HG02852 (cell line): Measurements from ENCODE around the gene ATP6V1G1.
"Not testable (repeated sequence)": the region's sequence is repeated elsewhere in the genome, so short reads cannot be mapped to it uniquely, and the experiment has no call there.

Experiments
- ATAC-seq: cut with Tn5 transposase; IDR thresholded peaks from one replicate; pipeline ENCODE4 v1.9.1; 2021; ENCODE audit warnings: mild to moderate bottlenecking, moderate library complexity; ENCODE audit not compliant: unreplicated experiment

The ATP6V1G1 gene

DNA sequence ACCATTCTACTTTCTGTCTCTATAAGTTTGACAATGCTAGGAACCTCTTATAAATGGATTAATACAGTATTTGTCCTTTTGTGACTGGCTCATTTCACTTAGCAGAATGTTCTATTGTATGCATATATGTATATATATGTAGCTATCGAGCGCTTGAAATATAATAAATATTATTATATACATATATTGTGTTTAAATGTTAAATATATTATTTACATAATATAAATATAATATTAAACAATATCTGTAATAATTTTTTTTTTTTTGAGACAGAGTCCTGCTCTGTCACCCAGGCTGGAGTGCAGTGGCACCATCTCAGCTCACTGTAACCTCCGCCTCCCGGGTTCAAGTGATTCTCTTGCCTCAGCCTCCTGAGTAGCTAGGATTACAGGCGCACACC, 9.4 kb upstream of the ATP6V1G1 start:
- not testable (repeated sequence) for ATAC-seq

- ATAC-seq: no peak
Measured at GRCh38 chr9:114580609-114581193, 6.9 kb upstream of the ATP6V1G1 start.

GRCh38 chr9:114583371-114584155, 4.0 kb upstream of the ATP6V1G1 start:
- ATAC-seq: no peak

DNA sequence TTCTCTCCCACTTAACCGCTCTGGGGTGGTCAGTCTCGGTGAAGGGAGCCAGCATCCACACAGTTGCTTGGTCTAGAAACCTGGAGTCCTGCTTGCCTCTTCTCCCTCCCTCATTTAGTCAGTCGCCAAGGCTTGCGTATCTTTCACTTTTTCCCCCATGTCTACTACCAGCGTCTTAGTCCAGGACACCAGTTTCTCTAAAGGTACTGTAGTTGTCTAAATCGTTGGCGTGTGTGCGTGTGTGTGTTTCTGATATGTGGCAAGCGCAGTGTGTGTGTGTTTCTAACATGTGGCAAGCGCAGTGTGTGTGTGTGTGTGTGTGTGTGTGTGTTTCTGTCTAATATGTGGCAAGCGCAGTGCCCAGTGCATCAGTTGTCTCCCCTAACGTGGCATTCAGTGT, 641 bp downstream of the ATP6V1G1 start:
- ATAC-seq: no peak

- ATAC-seq: no peak
Measured at GRCh38 chr9:114588651-114589526, 1.3 kb downstream of the ATP6V1G1 start.

DNA sequence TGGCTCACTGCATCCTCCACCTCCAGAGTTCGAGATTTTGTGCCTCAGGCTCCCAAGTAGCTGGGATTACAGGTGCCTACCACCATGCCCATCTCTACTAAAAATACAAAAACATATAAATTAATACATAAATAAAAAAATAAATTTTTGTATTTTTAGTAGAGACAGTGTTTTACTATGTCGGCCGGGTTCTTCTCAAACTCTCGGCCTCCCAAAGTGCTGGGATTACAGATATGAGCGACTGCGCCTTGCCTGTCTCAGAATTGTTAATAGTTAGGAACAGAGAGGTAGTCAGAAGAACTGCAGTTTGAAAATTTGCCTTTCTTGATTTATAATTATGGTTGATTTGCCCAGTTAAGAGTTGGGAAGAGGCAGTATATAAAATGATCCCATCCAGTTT, 2.8 kb downstream of the ATP6V1G1 start:
- ATAC-seq: no peak

- ATAC-seq: no peak
Measured at GRCh38 chr9:114591291-114591787, 3.8 kb downstream of the ATP6V1G1 start.

DNA sequence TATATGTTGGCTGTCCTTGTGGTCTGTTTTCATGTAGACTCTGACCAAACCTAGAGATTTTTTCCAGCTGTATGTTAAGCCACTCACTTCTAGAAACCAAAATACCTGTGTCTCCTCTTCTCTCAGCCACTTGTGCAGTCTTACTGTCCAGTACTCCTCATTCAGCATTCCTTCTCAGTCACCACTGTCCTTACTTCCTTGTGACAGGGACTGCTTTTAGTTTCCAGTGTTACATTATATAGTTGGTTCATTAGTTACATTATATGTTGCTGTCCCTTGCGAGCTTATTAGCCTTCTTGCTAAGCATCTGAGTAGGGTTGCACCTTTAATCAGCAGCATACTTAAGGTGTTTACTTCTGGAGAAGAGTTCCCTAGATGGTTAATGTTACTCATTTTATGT, 4.3 kb downstream of the ATP6V1G1 start:
- no peak for ATAC-seq

DNA sequence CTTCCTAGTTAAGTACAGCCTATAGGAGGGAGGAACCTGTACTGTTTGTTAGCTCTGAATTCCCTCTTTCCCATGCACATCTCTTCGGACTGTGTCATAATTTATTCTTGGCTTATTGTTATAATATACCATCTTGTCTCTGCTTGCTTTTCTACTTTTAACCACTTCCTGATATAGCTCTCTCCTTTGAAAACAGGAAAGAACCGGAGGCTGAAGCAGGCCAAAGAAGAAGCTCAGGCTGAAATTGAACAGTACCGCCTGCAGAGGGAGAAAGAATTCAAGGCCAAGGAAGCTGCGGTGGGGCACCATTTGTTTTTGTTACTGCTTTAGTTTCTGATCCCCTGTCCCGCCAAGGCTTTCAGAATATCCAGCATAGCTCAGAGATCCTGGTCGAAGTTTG, 4.8 kb downstream of the ATP6V1G1 start:
- no peak for ATAC-seq

- no peak for ATAC-seq
Measured at GRCh38 chr9:114594136-114594535, 6.6 kb downstream of the ATP6V1G1 start.

- not testable (repeated sequence) for ATAC-seq
Measured at GRCh38 chr9:114600502-114601248, 13.1 kb downstream of the ATP6V1G1 start.

DNA sequence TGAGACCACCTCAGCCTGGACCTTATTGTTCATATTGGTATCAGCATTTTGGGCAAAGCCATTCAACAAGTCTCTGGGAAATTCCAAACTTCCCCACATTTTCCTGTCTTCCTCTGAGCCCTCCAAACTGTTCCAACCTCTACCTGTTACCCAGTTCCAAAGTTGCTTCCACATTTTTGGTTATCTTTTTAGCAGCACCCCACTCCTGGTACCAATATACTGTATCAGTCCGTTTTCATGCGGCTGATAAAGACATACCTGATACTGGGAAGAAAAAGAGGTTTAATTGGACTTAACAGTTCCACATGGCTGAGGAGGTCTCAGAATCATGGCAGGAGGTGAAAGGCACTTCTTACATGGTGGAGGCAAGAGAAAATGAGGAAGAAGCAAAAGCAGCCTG, 14.2 kb downstream of the ATP6V1G1 start:
- not testable (repeated sequence) for ATAC-seq

DNA sequence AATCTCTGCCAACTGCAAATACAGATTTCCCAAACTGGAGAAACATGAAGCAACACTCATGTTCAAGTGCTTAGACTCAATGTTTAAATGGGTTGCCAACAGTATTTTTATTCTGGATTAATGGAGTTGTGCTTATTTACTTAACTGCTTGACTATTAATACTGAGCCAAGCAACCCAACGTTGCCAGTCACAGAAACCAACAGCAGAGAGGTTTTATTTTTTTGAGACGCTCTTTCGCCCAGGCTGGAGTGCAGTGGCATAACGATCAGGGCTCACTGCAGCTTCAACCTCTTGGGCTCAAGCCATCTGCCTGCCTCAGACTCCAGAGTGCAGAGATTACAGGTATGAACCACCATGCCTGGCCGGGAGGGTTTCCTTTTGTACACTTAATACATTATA, 15.1 kb downstream of the ATP6V1G1 start:
- no peak for ATAC-seq

DNA sequence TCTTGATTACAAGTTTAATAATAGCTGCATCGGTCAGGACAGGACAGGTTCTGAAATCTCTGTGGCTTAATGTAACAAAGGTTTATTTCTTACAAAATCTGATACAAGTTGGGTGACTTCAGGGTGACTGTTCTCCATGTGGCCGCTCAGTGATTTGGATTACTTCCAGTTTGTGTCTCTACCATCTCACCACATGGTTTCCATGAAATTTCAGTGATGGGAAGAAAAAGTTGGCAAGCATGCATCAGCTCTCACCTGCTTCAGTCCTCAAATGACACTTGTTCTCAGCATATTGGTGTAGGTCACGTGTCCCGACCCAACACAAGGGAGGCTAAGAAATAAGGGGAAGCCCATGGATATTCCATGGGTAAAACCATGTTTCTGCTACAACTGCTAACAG, 15.7 kb downstream of the ATP6V1G1 start:
- no peak for ATAC-seq

- ATAC-seq: no peak
Measured at GRCh38 chr9:114604989-114605388, 17.4 kb downstream of the ATP6V1G1 start.

GRCh38 chr9:114606068-114606467, 18.5 kb downstream of the ATP6V1G1 start:
- ATAC-seq: no peak

DNA sequence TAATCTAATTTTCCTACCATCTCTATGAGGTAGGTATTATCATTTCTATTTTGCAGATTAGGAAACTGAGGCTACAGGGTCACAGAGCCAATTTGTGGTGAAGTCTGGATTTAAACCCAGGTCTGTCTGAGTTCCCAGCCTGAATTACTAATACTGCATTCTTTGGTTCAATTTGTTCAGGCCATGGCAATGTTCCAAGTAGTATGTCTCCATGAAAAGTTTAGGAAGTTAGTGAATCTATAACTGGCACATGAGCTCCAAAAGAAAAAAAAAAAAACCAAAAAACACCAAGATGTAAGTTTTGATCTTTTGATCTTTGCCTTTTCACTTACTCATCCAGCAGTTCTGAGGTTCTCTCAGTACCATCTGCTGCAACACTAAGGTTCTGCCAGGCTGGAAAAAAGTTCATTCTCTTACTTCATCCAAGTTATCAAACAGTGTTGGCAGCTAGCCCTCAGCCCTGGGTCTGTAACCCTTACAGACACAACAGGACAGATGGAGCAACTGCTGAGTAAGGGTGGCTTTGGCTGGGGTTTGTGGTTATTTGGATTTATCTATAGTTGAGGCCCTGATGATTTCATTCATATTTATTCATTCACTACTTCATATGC, 19.1 kb downstream of the ATP6V1G1 start:
- ATAC-seq: no peak

GRCh38 chr9:114607671-114608524, 20.3 kb downstream of the ATP6V1G1 start:
- ATAC-seq: peak; percentile 49

- no peak for ATAC-seq
Measured at GRCh38 chr9:114608525-114608796, 20.9 kb downstream of the ATP6V1G1 start.
